T47D (cell line): ENCODE data around the gene CCDC57.
"Not testable (repeated sequence)": the region's sequence is repeated elsewhere in the genome, so short reads cannot be mapped to it uniquely, and the experiment has no call there.

ENCODE experiments used
- DNase-seq, 2 experiments: peaks; one replicate each; pipeline versions ENCODE4 v3.0.0 to v3.0.0-alpha.2; 2011 to 2012; ENCODE audit warnings: low read depth in 1 of 2, low spot score in 1 of 2
- JUND ChIP-seq: IDR thresholded peaks from 2 replicates; pipeline ENCODE4 v1.6.1; 2012; ENCODE audit warnings: low read depth
- in situ Hi-C: cut with HindIII; loops from 2 replicates; pipeline ENCODE4 v1.10.0; 2016; ENCODE audit warnings: low sequenced_read_pairs, low pct_unique_long_range_greater_than_20kb

Gene CCDC57

GRCh38 chr17:82212331-82213250 is at the start of gene CCDC57:
TSS of gene CCDC57 (minus strand) at chr17:82212842. CDS start at chr17:82201944, 10,898 bp downstream.
- in situ Hi-C loops = no loop called here
- no peak for TF ChIP-seq JUND
- DNase-seq = peak; percentile 88 to 92

- TF ChIP-seq JUND = no peak
- DNase-seq = no peak
- in situ Hi-C loops = no loop called here
Observed at GRCh38 chr17:82262344-82262743, 49.7 kb upstream of the CCDC57 start.

- DNase-seq, in situ Hi-C loops: not testable (repeated sequence)
Observed at GRCh38 chr17:82259972-82260961, 47.6 kb upstream of the CCDC57 start.

GRCh38 chr17:82258555-82258954 is 45.9 kb upstream of the CCDC57 start:
- in situ Hi-C loops = no loop called here
- DNase-seq = no peak
- TF ChIP-seq JUND = no peak

GRCh38 chr17:82257473-82257872 is 44.8 kb upstream of the CCDC57 start:
- in situ Hi-C loops = no loop called here
- TF ChIP-seq JUND = no peak

GRCh38 chr17:82256242-82256885 is 43.7 kb upstream of the CCDC57 start:
- no peak for DNase-seq
- no peak for TF ChIP-seq JUND
- in situ Hi-C loops = no loop called here

More at GRCh38 chr17:82257473-82257872, 44.8 kb upstream of the CCDC57 start:
- DNase-seq = peak in 1 of 2 experiments; percentile 53

- TF ChIP-seq JUND = no peak
- in situ Hi-C loops = no loop called here
- DNase-seq = no peak
Observed at GRCh38 chr17:82255402-82255972, 42.8 kb upstream of the CCDC57 start.

- DNase-seq, in situ Hi-C loops: not testable (repeated sequence)
Observed at GRCh38 chr17:82254746-82255145, 42.1 kb upstream of the CCDC57 start.

GRCh38 chr17:82254096-82254495 is 41.5 kb upstream of the CCDC57 start:
- DNase-seq, in situ Hi-C loops: not testable (repeated sequence)

GRCh38 chr17:82253179-82253544 is 40.5 kb upstream of the CCDC57 start:
- in situ Hi-C loops = no loop called here
- TF ChIP-seq JUND = no peak
- DNase-seq = no peak

GRCh38 chr17:82252511-82253178 is 40.0 kb upstream of the CCDC57 start:
- no peak for DNase-seq
- in situ Hi-C loops = no loop called here
- TF ChIP-seq JUND = no peak

- in situ Hi-C loops = no loop called here
- no peak for TF ChIP-seq JUND
- no peak for DNase-seq
Observed at GRCh38 chr17:82250868-82251500, 38.3 kb upstream of the CCDC57 start.
